AG04450 (cell line): ENCODE measurements around the gene CCDC88C. TPM values are rescaled to one million over a fixed set of nuclear protein-coding genes. Genes with fewer than 3 reads are reported as not detected.

Experiments
- CTCF ChIA-PET: fragments of 300-600, 350-600 bp; formaldehyde crosslinking; extraction: SDS; loops from one replicate; lab custom pipeline; 2022; ENCODE audit warnings: antibody characterized with exemption, inconsistent platforms; lab: Charles Lee
- POLR2A ChIA-PET: fragments of 350-600 bp; formaldehyde crosslinking; extraction: SDS; loops from one replicate; lab custom pipeline; 2021; ENCODE audit warnings: antibody characterized with exemption, inconsistent platforms; lab: Yijun Ruan, JAX
- DNase-seq: peaks from one replicate; pipeline ENCODE4 v3.0.0-alpha.2; 2011; ENCODE audit warnings: low read depth, low spot score
- H3K27ac ChIP-seq: one replicate; pipeline ENCODE4 v1.5.1; 2012; ENCODE audit warnings: low read depth, low read length, control low read depth
- H3K27me3 ChIP-seq: one replicate; pipeline ENCODE4 v1.6.0; 2012; ENCODE audit warnings: low read length; ENCODE audit not compliant: control insufficient read depth, insufficient read depth
- H3K4me3 ChIP-seq: 2 replicates; pipeline ENCODE4 v1.5.1; 2011; ENCODE audit warnings: mild to moderate bottlenecking, low read depth, low read length, control low read depth
- H3K9me3 ChIP-seq: 2 replicates; pipeline ENCODE4 v1.5.1; 2012; ENCODE audit warnings: low read length; ENCODE audit not compliant: control insufficient read depth, insufficient read depth
- CTCF ChIP-seq: IDR thresholded peaks from 2 replicates; pipeline ENCODE4 v1.5.1; 2011; ENCODE audit warnings: low read depth, low read length, control low read depth, inconsistent platforms
- polyA plus RNA-seq: library from polyadenylated mRNA; depleted of rRNA; stranded (reverse); fragments of >200 nt; gene quantifications from 2 replicates; pipeline ENCODE4 v1.2.3, GENCODE V29; 2011

The CCDC88C gene
- polyA plus RNA-seq, 1 experiment, result 0.01 TPM

- ChIA-PET CTCF (interaction anchor here (1.4 to 1.5 kb wide), 2 partner anchors 9 to 12 kb away, joined by 4 to 5 read pairs; no protein-coding TSS in a partner anchor), POLR2A (no interaction called here)
- no peak for TF ChIP-seq CTCF
Measured at GRCh38 chr14:91313852-91314251, 103.8 kb downstream of the CCDC88C start.

DNA sequence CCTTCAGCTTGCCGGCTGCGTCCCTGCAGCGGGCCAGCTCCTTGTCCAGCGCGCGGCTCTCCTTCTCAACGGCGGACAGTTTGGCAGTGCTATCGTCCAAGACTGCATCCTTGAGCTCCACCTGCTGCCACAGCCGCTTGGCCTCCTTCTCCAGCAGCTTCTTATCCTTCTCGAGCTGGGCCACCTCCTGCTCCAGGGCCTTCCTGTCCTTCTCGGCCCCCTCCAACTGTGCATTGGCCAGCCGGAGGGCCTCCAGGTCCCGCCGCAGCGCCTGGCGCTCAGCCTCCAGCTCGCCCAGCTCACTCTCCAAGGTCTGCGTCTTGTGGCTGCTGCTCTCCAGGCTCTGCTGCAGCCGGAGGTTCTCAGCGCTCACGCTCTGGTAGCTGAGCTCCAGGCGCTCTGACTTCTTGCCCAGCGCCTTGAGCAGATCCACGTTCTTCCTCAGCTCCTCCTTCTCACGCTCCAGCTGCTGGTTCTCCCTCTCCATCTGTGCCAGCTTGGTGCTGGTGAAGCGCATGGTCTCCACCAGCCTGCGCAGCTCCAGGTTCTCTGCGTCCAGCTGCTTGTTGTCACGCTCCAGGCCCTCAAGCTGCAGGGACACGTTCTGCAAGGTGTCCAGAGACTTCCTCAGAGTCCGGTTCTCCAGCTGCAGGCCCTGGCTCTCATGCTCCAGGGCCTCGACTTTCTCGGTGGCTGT lies 104.3 kb downstream of the CCDC88C start:
- POLR2A ChIA-PET, result no interaction called here
- H3K9me3 ChIP-seq, result no peaks in the 10 kb centered on the region
- DNase-seq, result no peak

More at GRCh38 chr14:91313852-91314251, 103.8 kb downstream of the CCDC88C start:
- H3K27me3 ChIP-seq, result no peaks in the 10 kb centered on the region
- no peaks in the 10 kb centered on the region for H3K9me3 ChIP-seq
- H3K27ac ChIP-seq, result no peak overlapping the region
- no peak for DNase-seq
- H3K4me3 ChIP-seq, result no peak overlapping the region

DNA sequence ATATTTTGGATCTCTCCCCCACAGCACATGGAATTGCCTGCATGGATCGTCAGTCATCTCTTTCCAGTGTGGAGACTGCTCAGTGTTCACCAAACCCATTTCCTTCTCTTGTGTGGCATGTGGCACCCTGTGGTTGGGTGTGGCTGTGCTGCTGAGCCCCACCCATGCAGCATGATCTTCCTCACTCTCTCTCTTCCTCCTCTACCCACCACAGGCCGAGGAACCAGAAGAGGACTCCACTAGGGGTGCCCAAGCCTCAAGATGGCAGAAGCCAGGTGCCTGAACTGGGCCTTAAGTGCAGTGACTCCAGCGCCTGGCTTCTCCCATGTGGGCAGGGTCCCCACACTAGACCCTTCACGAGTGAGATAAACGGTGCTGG lies 106.3 kb downstream of the CCDC88C start:
- no peak for DNase-seq
- TF ChIP-seq CTCF, result no peak
- Histone ChIP-seq H3K9me3 (no peaks in the 10 kb centered on the region), H3K27me3 (peaks cover 6% of the 10 kb centered on the region), H3K27ac (no peak overlapping the region), H3K4me3 (no peak overlapping the region)
- ChIA-PET CTCF (no interaction called here), POLR2A (no interaction called here)

More for the DNA sequence above, 104.3 kb downstream of the CCDC88C start:
- TF ChIP-seq CTCF, result no peak
- no peaks in the 10 kb centered on the region for H3K27me3 ChIP-seq
- CTCF ChIA-PET, result interaction anchor here (1.4 to 1.5 kb wide), 2 partner anchors 10 to 12 kb away, joined by 4 to 5 read pairs; no protein-coding TSS in a partner anchor
- no peak overlapping the region for H3K4me3 ChIP-seq
- H3K27ac ChIP-seq, result no peak overlapping the region

DNA sequence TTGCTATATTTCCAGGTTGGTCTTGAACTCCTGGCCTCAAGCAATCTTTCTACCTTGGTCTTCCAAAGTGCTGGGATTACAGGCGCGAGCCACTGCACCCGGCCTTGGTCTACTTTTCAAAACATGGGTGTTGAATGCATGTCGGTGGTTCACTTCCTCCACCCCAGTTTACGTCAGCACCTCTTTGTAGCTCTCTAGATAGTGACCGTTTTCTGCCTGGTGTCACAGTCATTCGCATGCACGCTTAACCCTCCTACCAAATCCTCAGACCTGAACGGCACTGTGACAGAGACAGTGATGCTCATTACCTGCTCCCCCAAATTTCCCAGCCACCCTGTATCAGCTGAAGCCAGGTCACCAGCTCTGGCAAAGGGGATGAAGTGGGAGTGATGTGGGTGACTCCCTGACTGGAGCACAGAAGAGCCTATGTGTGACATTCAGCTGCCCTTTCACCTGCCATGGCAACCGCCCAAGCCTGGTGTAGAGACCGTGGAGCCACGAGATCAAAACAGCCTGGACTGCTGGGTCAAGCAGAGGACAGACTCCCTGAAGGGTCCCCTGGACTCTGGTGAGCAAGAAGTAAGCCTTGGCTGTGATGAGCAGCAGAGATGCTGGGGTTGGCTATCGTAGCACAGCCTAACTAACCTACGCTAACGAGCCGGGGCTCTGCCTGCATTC lies 106.9 kb downstream of the CCDC88C start:
- H3K27ac ChIP-seq, result no peak overlapping the region
- no peak for DNase-seq
- H3K4me3 ChIP-seq, result no peak overlapping the region
- CTCF ChIA-PET, result no interaction called here
- peaks cover 6% of the 10 kb centered on the region for H3K27me3 ChIP-seq
- H3K9me3 ChIP-seq, result no peaks in the 10 kb centered on the region
- POLR2A ChIA-PET, result no interaction called here
- no peak for TF ChIP-seq CTCF

DNA sequence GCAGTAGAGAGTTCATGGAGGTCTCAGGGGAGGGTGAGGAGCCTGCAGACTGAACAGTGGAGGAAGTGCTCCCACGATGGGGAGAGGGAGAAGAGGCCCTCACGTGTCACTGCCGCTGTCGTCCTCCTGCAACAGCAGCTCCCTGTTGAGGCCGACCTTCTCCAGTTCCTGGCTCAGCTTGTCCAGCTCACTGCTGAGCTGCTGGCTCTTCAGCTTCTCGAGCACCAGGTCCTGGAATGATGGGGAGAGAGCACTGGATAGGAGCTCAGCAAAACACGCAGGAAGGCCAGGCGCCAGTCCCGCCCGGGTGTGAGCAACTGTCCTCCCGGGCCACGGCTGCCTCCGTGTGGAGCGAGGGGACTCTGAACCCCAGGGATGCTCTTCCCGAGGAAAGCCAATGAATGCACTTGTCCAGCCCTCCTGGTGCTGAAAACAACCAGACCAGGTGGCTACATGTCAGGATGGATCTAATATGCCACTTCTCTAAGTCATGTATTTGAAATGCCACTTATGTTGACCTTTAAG lies 107.8 kb downstream of the CCDC88C start:
- TF ChIP-seq CTCF, result no peak
- ChIA-PET POLR2A (no interaction called here), CTCF (no interaction called here)

More for the DNA sequence above, 107.8 kb downstream of the CCDC88C start:
- H3K27ac ChIP-seq, result no peak overlapping the region
- no peaks in the 10 kb centered on the region for H3K9me3 ChIP-seq
- DNase-seq, result no peak
- H3K4me3 ChIP-seq, result no peak overlapping the region
- H3K27me3 ChIP-seq, result peaks cover 8% of the 10 kb centered on the region
